MV-4-11 (cell line): ENCODE results near the gene DRGX.
A peak's percentile ranks its signal among the peaks of the same experiment; 100 is the strongest.

ENCODE experiments used
- DNase-seq: peaks from one replicate; lab custom pipeline; 2025; lab: John Stamatoyannopoulos, UW

DRGX gene

GRCh38 chr10:49382226-49382625 lies 13.7 kb downstream of the DRGX start:
- DNase-seq = no peak

GRCh38 chr10:49381111-49381900 lies 14.6 kb downstream of the DRGX start:
- no peak for DNase-seq

GRCh38 chr10:49379596-49380410 lies 16.1 kb downstream of the DRGX start:
- no peak for DNase-seq

- no peak for DNase-seq
Observed at GRCh38 chr10:49377256-49377655, 18.6 kb downstream of the DRGX start.

- no peak for DNase-seq
Observed at GRCh38 chr10:49375611-49376010, 20.3 kb downstream of the DRGX start.

- DNase-seq = no peak
Observed at GRCh38 chr10:49374740-49375139, 21.1 kb downstream of the DRGX start.

- no peak for DNase-seq
Observed at GRCh38 chr10:49373361-49373760, 22.5 kb downstream of the DRGX start.

- no peak for DNase-seq
Observed at GRCh38 chr10:49371967-49372366, 23.9 kb downstream of the DRGX start.

- DNase-seq = no peak
Observed at GRCh38 chr10:49370326-49371100, 25.4 kb downstream of the DRGX start.

GRCh38 chr10:49369216-49370162 lies 26.4 kb downstream of the DRGX start:
- peak; percentile 48 for DNase-seq

- no peak for DNase-seq
Observed at GRCh38 chr10:49368256-49368655, 27.6 kb downstream of the DRGX start.

GRCh38 chr10:49367600-49367999 lies 28.3 kb downstream of the DRGX start:
- no peak for DNase-seq

- no peak for DNase-seq
Observed at GRCh38 chr10:49366460-49366859, 29.4 kb downstream of the DRGX start.

- no peak for DNase-seq
Observed at GRCh38 chr10:49365675-49366415, 30.0 kb downstream of the DRGX start.

GRCh38 chr10:49365275-49365674 lies 30.6 kb downstream of the DRGX start:
- DNase-seq = no peak

- no peak for DNase-seq
Observed at GRCh38 chr10:49364747-49365146, 31.1 kb downstream of the DRGX start.

- no peak for DNase-seq
Observed at GRCh38 chr10:49364051-49364450, 31.8 kb downstream of the DRGX start.

- DNase-seq = no peak
Observed at GRCh38 chr10:49363309-49364031, 32.4 kb downstream of the DRGX start.

GRCh38 chr10:49362596-49363260 lies 33.2 kb downstream of the DRGX start:
- DNase-seq = peak; percentile 97
